Dedifferentiated amniotic fluid mesenchymal stem cell (primary cell): ENCODE measurements around the gene C3orf18.

Source experiments
- DNase-seq: peaks from one replicate; pipeline ENCODE4 v3.0.0-alpha.2; 2016; ENCODE audit errors: extremely low spot score

The C3orf18 gene

GRCh38 chr3:50580683-50581458 is 13.3 kb upstream of the C3orf18 start:
- no peak for DNase-seq

- DNase-seq, result no peak
These were observed 9.8 kb upstream of the C3orf18 start for GRCh38 chr3:50577348-50577747.

- DNase-seq, result no peak
These were observed 7.8 kb upstream of the C3orf18 start for GRCh38 chr3:50575372-50575771.

GRCh38 chr3:50574444-50574831 is 6.9 kb upstream of the C3orf18 start:
- no peak for DNase-seq

GRCh38 chr3:50573566-50574443 is 6.3 kb upstream of the C3orf18 start:
- no peak for DNase-seq

- DNase-seq, result no peak
These were observed 5.3 kb upstream of the C3orf18 start for GRCh38 chr3:50572801-50573371.

- peak; percentile 25 for DNase-seq
These were observed 4.6 kb upstream of the C3orf18 start for GRCh38 chr3:50572158-50572557.

- DNase-seq, result no peak
These were observed 3.9 kb upstream of the C3orf18 start for GRCh38 chr3:50571486-50571885.

- DNase-seq, result no peak
These were observed 3.1 kb upstream of the C3orf18 start for GRCh38 chr3:50570508-50571279.

- peak; percentile 96 for DNase-seq
These were observed 1.6 kb upstream of the C3orf18 start, which contains the start of gene HEMK1 for GRCh38 chr3:50568947-50569749. Gene HEMK1 (plus strand): TSS chr3:50569522. CDS start chr3:50571105, 1,583 bp downstream.

GRCh38 chr3:50567011-50567385 is 549 bp downstream of the C3orf18 start:
- DNase-seq, result no peak

- no peak for DNase-seq
These were observed 3.2 kb downstream of the C3orf18 start for GRCh38 chr3:50564321-50564720.

GRCh38 chr3:50563867-50564266 is 3.7 kb downstream of the C3orf18 start:
- DNase-seq, result no peak

GRCh38 chr3:50562861-50563260 is 4.7 kb downstream of the C3orf18 start:
- DNase-seq, result peak; percentile 55

- no peak for DNase-seq
These were observed 7.8 kb downstream of the C3orf18 start for GRCh38 chr3:50559702-50560101.

- DNase-seq, result no peak
These were observed 9.6 kb downstream of the C3orf18 start for GRCh38 chr3:50557915-50558314.

- no peak for DNase-seq
These were observed 10.4 kb downstream of the C3orf18 start for GRCh38 chr3:50557106-50557505.

GRCh38 chr3:50554553-50554952 is 13.0 kb downstream of the C3orf18 start:
- no peak for DNase-seq

GRCh38 chr3:50552598-50552997 is 14.9 kb downstream of the C3orf18 start:
- DNase-seq, result no peak

- DNase-seq, result no peak
These were observed 15.7 kb downstream of the C3orf18 start for GRCh38 chr3:50551681-50552435.
